Measurements from ENCODE around the gene TEX11.
"Not testable (repeated sequence)": the region's sequence is repeated elsewhere in the genome, so short reads cannot be mapped to it uniquely, and the experiment has no call there.

TEX11 gene

GRCh38 chrX:70569922-70570576 is 338.5 kb downstream of the TEX11 start:
- not testable (repeated sequence) for DNase-seq

- DNase-seq = no peak
Measured at GRCh38 chrX:70554948-70555347, 353.6 kb downstream of the TEX11 start.

- DNase-seq = no peak
Measured at GRCh38 chrX:70554523-70554922, 354.0 kb downstream of the TEX11 start.

GRCh38 chrX:70554081-70554480 is 354.4 kb downstream of the TEX11 start:
- DNase-seq = no peak

- no peak for DNase-seq
Measured at GRCh38 chrX:70553516-70553915, 355.0 kb downstream of the TEX11 start.

GRCh38 chrX:70552130-70552704 is 356.3 kb downstream of the TEX11 start:
- no peak for DNase-seq

GRCh38 chrX:70549429-70549828 is 359.1 kb downstream of the TEX11 start:
- no peak for DNase-seq

- DNase-seq = no peak
Measured at GRCh38 chrX:70535198-70535597, 373.3 kb downstream of the TEX11 start.

GRCh38 chrX:70527610-70528345 is 380.7 kb downstream of the TEX11 start:
- DNase-seq = no peak

GRCh38 chrX:70527053-70527452 is 381.5 kb downstream of the TEX11 start:
- no peak for DNase-seq

- no peak for DNase-seq
Measured at GRCh38 chrX:70525733-70526132, 382.8 kb downstream of the TEX11 start.

- not testable (repeated sequence) for DNase-seq
Measured at GRCh38 chrX:70515692-70516091, 392.8 kb downstream of the TEX11 start.

GRCh38 chrX:70515270-70515669 is 393.2 kb downstream of the TEX11 start:
- not testable (repeated sequence) for DNase-seq

- no peak for DNase-seq
Measured at GRCh38 chrX:70509078-70509477, 399.4 kb downstream of the TEX11 start.

GRCh38 chrX:70508296-70508911 is 400.1 kb downstream of the TEX11 start:
- DNase-seq = no peak

GRCh38 chrX:70505451-70505841 is 403.1 kb downstream of the TEX11 start:
- DNase-seq = no peak

- peak; percentile 25 for DNase-seq
Measured at GRCh38 chrX:70504772-70505450, 403.6 kb downstream of the TEX11 start.

GRCh38 chrX:70500826-70501225 is 407.7 kb downstream of the TEX11 start:
- DNase-seq = peak; percentile 7

- no peak for DNase-seq
Measured at GRCh38 chrX:70498129-70498528, 410.4 kb downstream of the TEX11 start.

GRCh38 chrX:70497026-70497425 is 411.5 kb downstream of the TEX11 start:
- no peak for DNase-seq

- no peak for DNase-seq
Measured at GRCh38 chrX:70496491-70496890, 412.0 kb downstream of the TEX11 start.

- DNase-seq = no peak
Measured at GRCh38 chrX:70494441-70494840, 414.1 kb downstream of the TEX11 start.

GRCh38 chrX:70488856-70489255 is 419.7 kb downstream of the TEX11 start:
- DNase-seq = no peak

Data from islet precursor cell (in vitro differentiated cells).